Breast epithelium (tissue), 4 donors: ENCODE results near the gene PIANP. TPM values are rescaled to one million over a fixed set of nuclear protein-coding genes. Genes with fewer than 3 reads are reported as not detected.
"Not testable (repeated sequence)": the region's sequence is repeated elsewhere in the genome, so short reads cannot be mapped to it uniquely, and the experiment has no call there.

Source experiments
- DNase-seq, 2 donors: peaks; one replicate each; pipeline ENCODE4 v3.0.0-alpha.2; 2019; ENCODE audit warnings: low spot score in 2 of 2
- H3K27ac ChIP-seq, 2 donors: fragments of 200-600 bp; sonication (generic) in 1 of 2; one replicate each; pipeline ENCODE4 v1.5.1; 2016 to 2019; ENCODE audit warnings: mild to moderate bottlenecking in 1 of 2
- H3K27me3 ChIP-seq, 2 donors: fragments of 200-600 bp; sonication (generic) in 1 of 2; one replicate each; pipeline versions ENCODE4 v1.5.1 to v1.6.0; 2017 to 2019; ENCODE audit warnings: control low read depth in 1 of 2, mild to moderate bottlenecking in 1 of 2
- H3K36me3 ChIP-seq: fragments of 200-600 bp; one replicate; pipeline ENCODE4 v1.5.1; 2019
- H3K4me1 ChIP-seq, 2 donors: fragments of 200-600 bp; sonication (generic); one replicate each; pipeline ENCODE4 v1.5.1; 2016 to 2019; ENCODE audit warnings: control low read depth in 1 of 2
- H3K4me3 ChIP-seq, 3 donors: fragments of 200-600 bp; sonication (generic); 1 replicate in 2 of 3; 2 replicates in 1 of 3; pipeline ENCODE4 v1.5.1; 2016 to 2019; ENCODE audit warnings: mild to moderate bottlenecking in 3 of 3, moderate library complexity in 2 of 3
- H3K9me3 ChIP-seq, 2 donors: fragments of 200-600 bp; sonication (generic) in 1 of 2; one replicate each; pipeline ENCODE4 v1.5.1; 2016 to 2019; ENCODE audit warnings: control low read depth in 1 of 2
- CTCF ChIP-seq, 3 donors: fragments of 450-650 bp; IDR thresholded peaks; one replicate each; pipeline ENCODE4 v1.5.1; 2016 to 2017; ENCODE audit warnings: antibody characterized with exemption in 3 of 3, mild to moderate bottlenecking in 3 of 3, moderate library complexity in 3 of 3
- POLR2A ChIP-seq: fragments of 450-650 bp; IDR thresholded peaks from one replicate; pipeline ENCODE4 v1.6.1; 2016; ENCODE audit warnings: antibody characterized with exemption, mild to moderate bottlenecking, moderate library complexity
- POLR2AphosphoS5 ChIP-seq, 3 donors: sonication (generic); formaldehyde crosslinking; IDR thresholded peaks; one replicate each; pipeline ENCODE4 v1.6.1; 2017; ENCODE audit warnings: antibody characterized with exemption in 3 of 3
- intact Hi-C: fragments of 100-400 bp; cut with DNase I; formaldehyde crosslinking; loops from one replicate; pipeline ENCODE4 v1.15.1; 2023; ENCODE audit warnings: low total_unique reads
- total RNA-seq, 3 donors: library from RNA; depleted of rRNA; stranded (reverse); fragments of >200 nt; gene quantifications; one replicate each; pipeline ENCODE4 v1.1.0, GENCODE V29; 2016

Gene PIANP
- under 1 TPM in 2 of 3 donors, not detected in 1; 0.29 to 0.33 TPM for total RNA-seq

GRCh38 chr12:6700646-6701051, at the start of gene PIANP:
Gene PIANP (minus strand): TSS chr12:6700815. CDS start chr12:6698061, 2,754 bp downstream.
- Histone ChIP-seq H3K4me3 (peak within 1 kb of the TSS; percentile 26 to 72 (median 60)), H3K27me3 (peaks cover 6 to 71% of the 10 kb centered on the region in 2 donors), H3K9me3 (no peaks in the 10 kb centered on the region), H3K27ac (no peak within 1 kb of the TSS), H3K4me1 (no peaks in the 10 kb centered on the region), H3K36me3 (no peaks in the 10 kb centered on the region)
- intact Hi-C loops, result no loop called here
- peak in 1 of 2 donors; percentile 26 for DNase-seq
- TF ChIP-seq POLR2A (no peak), CTCF (IDR thresholded peaks at IDR 0.05) (no peak), POLR2AphosphoS5 (IDR thresholded peaks at IDR 0.05) (no peak)

DNA sequence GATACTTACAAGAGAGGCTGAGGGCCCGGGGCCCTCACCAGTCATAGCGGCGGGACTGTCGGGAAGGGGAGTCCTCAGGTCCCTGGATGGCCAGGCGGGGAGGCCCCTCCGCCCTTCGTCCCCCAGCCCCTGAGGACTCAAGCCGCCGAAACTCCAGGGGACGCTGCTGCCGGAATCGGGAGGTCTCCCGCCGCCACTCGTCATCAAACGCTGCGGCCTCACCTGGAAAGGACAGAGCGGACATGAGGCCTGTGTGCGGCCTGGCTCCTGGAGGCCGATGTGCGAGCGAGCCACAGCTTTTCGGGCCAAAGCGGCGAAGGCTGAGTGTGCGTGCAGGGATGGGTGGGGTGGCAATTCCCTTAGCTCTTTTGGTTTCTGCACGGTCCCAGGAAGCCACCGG, 48.1 kb upstream of the PIANP start:
- H3K4me1 ChIP-seq, result peaks cover 0 to 9% of the 10 kb centered on the region in 2 donors
- intact Hi-C loops, result no loop called here
- H3K36me3 ChIP-seq, result peaks cover 20% of the 10 kb centered on the region
- no peaks in the 10 kb centered on the region for H3K9me3 ChIP-seq
- no peak for TF ChIP-seq POLR2A
- TF ChIP-seq CTCF (IDR thresholded peaks at IDR 0.05), result no peak
- no peak for TF ChIP-seq POLR2AphosphoS5 (IDR thresholded peaks at IDR 0.05)
- no peak overlapping the region for H3K4me3 ChIP-seq
- H3K27ac ChIP-seq, result no peak overlapping the region
- no peak for DNase-seq
- no peaks in the 10 kb centered on the region for H3K27me3 ChIP-seq

DNA sequence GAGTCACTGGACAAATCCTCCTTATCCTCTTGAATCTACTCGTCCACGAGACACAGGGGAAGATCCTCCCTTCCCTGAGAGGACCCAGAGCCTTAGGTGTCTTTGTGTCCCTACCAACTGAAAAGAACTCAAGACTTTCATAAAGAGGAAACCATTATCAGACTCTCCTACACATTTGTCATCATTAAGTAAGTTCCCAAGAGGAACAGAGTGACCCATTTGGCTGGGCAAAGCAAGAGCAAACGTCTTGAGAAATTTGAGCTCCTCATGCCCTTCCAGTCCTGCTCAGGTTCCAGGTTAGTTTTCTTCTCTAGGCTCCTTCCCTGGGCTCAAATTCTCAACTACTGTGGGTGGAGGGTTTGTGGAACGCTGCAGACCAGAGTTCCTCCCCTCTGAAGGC, 46.6 kb upstream of the PIANP start:
- Histone ChIP-seq H3K9me3 (no peaks in the 10 kb centered on the region), H3K27ac (no peak overlapping the region), H3K36me3 (peaks cover 20% of the 10 kb centered on the region), H3K4me1 (peaks cover 0 to 7% of the 10 kb centered on the region in 2 donors), H3K4me3 (no peak overlapping the region), H3K27me3 (no peaks in the 10 kb centered on the region)
- TF ChIP-seq POLR2AphosphoS5 (IDR thresholded peaks at IDR 0.05) (no peak), CTCF (IDR thresholded peaks at IDR 0.05) (no peak), POLR2A (no peak)
- DNase-seq, result no peak
- intact Hi-C loops, result no loop called here

DNA sequence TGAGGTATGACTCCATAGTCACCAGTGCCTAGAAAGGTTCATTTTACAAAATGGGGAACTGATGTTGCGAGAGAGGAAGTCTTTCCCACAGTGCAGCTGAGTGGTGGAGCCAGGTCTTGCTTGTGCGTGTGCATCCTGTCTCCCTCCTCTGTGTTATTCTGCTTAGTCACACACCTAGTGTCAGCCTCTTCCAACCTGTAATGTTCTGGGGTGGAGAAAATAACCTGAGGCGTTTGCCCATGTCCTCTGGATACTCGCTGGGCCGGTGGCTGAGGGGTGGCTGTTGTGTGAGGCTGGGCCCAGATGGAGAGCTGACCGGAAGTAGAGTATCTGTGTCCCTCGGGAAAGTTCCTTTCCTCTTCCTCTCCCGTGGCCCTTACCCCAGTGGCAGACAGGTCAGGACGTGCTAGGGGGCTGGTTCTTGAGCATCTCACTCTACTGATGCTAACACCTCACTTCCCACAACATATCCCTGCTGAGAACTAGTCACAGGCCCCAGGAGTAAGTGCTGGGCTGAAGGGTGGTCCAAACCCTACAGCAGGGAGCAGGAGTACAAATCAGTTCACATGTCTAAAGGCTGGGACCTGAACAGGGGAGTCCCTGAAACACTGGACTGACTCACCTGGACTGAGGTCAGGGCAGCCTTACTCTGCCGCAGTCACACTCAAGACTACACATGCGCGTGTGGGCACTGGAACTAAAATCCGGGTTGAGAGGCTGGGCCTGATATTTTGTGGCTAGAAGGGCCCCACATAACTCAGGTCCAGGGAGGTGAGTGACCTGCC, 45.3 kb upstream of the PIANP start:
- no peaks in the 10 kb centered on the region for H3K27me3 ChIP-seq
- H3K4me3 ChIP-seq, result no peak overlapping the region
- peaks cover 20% of the 10 kb centered on the region for H3K36me3 ChIP-seq
- intact Hi-C loops, result no loop called here
- TF ChIP-seq POLR2A (no peak), CTCF (IDR thresholded peaks at IDR 0.05) (no peak), POLR2AphosphoS5 (IDR thresholded peaks at IDR 0.05) (no peak)
- DNase-seq, result no peak
- no peaks in the 10 kb centered on the region for H3K4me1 ChIP-seq
- no peaks in the 10 kb centered on the region for H3K9me3 ChIP-seq
- H3K27ac ChIP-seq, result peak overlapping the region; percentile 10 to 40

GRCh38 chr12:6743300-6743699, 42.7 kb upstream of the PIANP start:
- H3K27me3 ChIP-seq, H3K9me3 ChIP-seq, DNase-seq, H3K4me3 ChIP-seq, H3K36me3 ChIP-seq, H3K4me1 ChIP-seq, intact Hi-C loops, H3K27ac ChIP-seq: not testable (repeated sequence)
